Measurements from ENCODE around the gene GCDH.
"Not testable (repeated sequence)": the region's sequence is repeated elsewhere in the genome, so short reads cannot be mapped to it uniquely, and the experiment has no call there.

GCDH gene

GRCh38 chr19:12890787-12891552 is at the start of gene GCDH:
Gene GCDH, plus strand, starts transcription at chr19:12891160. Its CDS starts 145 bp downstream, at chr19:12891305.
- peak; percentile 95 for DNase-seq (ENCODE audit: low spot score)

- DNase-seq (ENCODE audit: low spot score), result no peak
Observed at GRCh38 chr19:12842511-12842910, 48.4 kb upstream of the GCDH start.

- no peak for DNase-seq (ENCODE audit: low spot score)
Observed at GRCh38 chr19:12843328-12843727, 47.6 kb upstream of the GCDH start.

- no peak for DNase-seq (ENCODE audit: low spot score)
Observed at GRCh38 chr19:12843999-12844732, 46.8 kb upstream of the GCDH start.

GRCh38 chr19:12846613-12847012 is 44.3 kb upstream of the GCDH start:
- not testable (repeated sequence) for DNase-seq (ENCODE audit: low spot score)

- DNase-seq (ENCODE audit: low spot score), result peak; percentile 90
Observed at GRCh38 chr19:12847159-12848139, 43.5 kb upstream of the GCDH start.

GRCh38 chr19:12856653-12857052 is 34.3 kb upstream of the GCDH start:
- no peak for DNase-seq (ENCODE audit: low spot score)

- no peak for DNase-seq (ENCODE audit: low spot score)
Observed at GRCh38 chr19:12858041-12858928, 32.7 kb upstream of the GCDH start.

- no peak for DNase-seq (ENCODE audit: low spot score)
Observed at GRCh38 chr19:12859546-12859945, 31.4 kb upstream of the GCDH start.

GRCh38 chr19:12864143-12864542 is 26.8 kb upstream of the GCDH start:
- DNase-seq (ENCODE audit: low spot score), result no peak

- no peak for DNase-seq (ENCODE audit: low spot score)
Observed at GRCh38 chr19:12864721-12865715, 25.9 kb upstream of the GCDH start.

GRCh38 chr19:12865746-12866415 is 25.1 kb upstream of the GCDH start:
- no peak for DNase-seq (ENCODE audit: low spot score)

- no peak for DNase-seq (ENCODE audit: low spot score)
Observed at GRCh38 chr19:12866416-12867119, 24.4 kb upstream of the GCDH start.

- peak; percentile 86 for DNase-seq (ENCODE audit: low spot score)
Observed at GRCh38 chr19:12867120-12868099, 23.6 kb upstream of the GCDH start.

GRCh38 chr19:12868540-12869112 is 22.3 kb upstream of the GCDH start:
- DNase-seq (ENCODE audit: low spot score), result no peak

GRCh38 chr19:12871681-12872080 is 19.3 kb upstream of the GCDH start:
- no peak for DNase-seq (ENCODE audit: low spot score)

GRCh38 chr19:12872255-12872654 is 18.7 kb upstream of the GCDH start:
- no peak for DNase-seq (ENCODE audit: low spot score)
